GM18499 (cell line): Measurements from ENCODE around the gene ALDH7A1.
A peak's percentile ranks its signal among the peaks of the same experiment; 100 is the strongest.

Experiments
- ATAC-seq: cut with Tn5 transposase; IDR thresholded peaks from one replicate; pipeline ENCODE4 v1.9.1; 2021; ENCODE audit warnings: moderate number of reproducible peaks; ENCODE audit not compliant: insufficient read depth, unreplicated experiment

ALDH7A1 gene

GRCh38 chr5:126512451-126512850 is 82.6 kb downstream of the ALDH7A1 start:
- no peak for ATAC-seq

GRCh38 chr5:126511961-126512360 is 83.1 kb downstream of the ALDH7A1 start:
- no peak for ATAC-seq

GRCh38 chr5:126509339-126509738 is 85.7 kb downstream of the ALDH7A1 start:
- no peak for ATAC-seq

GRCh38 chr5:126508962-126509279 is 86.1 kb downstream of the ALDH7A1 start:
- no peak for ATAC-seq

DNA sequence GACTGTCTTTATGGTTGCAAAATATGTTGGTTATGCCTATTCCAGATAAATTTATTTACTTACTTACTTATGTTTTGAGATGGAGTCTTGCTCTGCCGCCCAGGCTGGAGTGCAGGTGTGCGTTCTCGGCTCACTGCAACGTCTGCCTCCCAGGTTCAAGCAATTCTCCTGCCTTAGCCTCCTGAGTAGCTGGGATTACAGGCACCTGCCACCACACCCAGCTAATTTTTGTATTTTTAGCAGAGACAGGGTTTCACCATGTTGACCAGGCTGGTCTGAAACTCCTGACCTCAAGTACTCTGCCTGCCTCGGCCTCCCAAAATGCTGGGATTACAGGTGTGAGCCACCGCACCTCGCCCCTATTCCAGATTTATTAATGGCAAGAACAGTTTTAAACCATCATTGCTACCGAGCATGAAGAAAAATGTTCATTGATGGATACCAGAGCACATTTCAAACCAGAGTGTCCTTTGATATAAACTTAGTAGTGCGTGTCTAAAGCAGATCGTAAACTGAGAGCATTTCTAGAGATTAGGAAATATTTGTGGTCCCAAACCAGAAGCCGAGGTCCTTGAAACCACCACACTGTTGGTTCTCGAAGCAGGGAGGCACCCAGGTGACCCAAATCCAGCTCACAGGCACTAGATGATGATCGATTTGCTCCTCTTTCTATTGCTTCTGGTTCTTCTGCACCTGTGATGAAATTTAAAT is 86.6 kb downstream of the ALDH7A1 start:
- no peak for ATAC-seq

GRCh38 chr5:126506079-126506478 is 88.9 kb downstream of the ALDH7A1 start:
- no peak for ATAC-seq

DNA sequence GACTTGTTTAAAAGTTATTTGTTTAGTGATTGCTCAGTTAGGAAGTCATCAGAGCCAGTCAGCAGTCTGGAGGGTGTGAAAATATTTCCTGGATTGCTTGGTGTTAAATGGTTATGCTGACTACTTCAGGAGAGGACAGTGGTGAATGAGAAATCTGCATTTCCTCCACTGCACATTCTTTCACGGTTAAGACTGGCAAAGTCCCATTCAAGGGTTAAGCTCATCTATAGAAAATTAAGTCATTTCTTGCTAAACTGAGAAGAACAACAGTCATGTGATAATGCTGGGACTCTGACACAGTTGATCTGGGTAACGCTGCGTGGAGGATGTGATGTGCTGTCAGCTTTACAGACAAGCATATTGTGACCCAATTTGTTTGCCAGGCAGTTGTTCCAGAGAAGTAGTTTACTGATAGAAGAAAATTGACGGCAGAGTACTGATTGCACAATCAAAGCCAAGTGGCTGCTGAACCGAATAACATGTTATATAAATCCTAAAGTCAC is 91.4 kb downstream of the ALDH7A1 start:
- ATAC-seq: no peak

GRCh38 chr5:126501448-126501847 is 93.6 kb downstream of the ALDH7A1 start:
- no peak for ATAC-seq

- peak; percentile 42 for ATAC-seq
These were observed 95.1 kb downstream of the ALDH7A1 start for GRCh38 chr5:126499853-126500342.

GRCh38 chr5:126499278-126499677 is 95.7 kb downstream of the ALDH7A1 start:
- ATAC-seq: no peak

- no peak for ATAC-seq
These were observed 97.5 kb downstream of the ALDH7A1 start for GRCh38 chr5:126497506-126497905.

DNA sequence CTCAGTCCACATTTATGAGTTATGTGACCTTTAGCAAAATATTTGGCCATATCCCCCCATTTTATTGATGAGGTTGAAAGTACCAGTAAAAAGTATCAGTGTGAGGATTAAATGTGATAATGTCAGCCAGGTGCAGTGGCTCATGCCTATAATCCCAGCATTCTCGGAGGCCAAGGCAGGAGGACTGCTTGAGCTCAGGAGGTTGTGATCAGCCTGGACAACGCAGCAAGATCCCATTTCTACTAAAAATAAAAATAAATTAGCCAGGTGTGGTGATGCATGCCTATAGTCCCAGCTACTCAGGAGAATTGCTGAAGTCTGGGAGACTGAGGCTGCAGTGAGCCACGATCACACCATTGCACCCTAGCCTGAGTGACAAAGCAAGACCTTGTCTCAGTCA is 100.6 kb downstream of the ALDH7A1 start:
- no peak for ATAC-seq

- no peak for ATAC-seq
These were observed 102.1 kb downstream of the ALDH7A1 start for GRCh38 chr5:126492939-126493338.

GRCh38 chr5:126490167-126490940 is 104.7 kb downstream of the ALDH7A1 start:
- ATAC-seq: no peak

DNA sequence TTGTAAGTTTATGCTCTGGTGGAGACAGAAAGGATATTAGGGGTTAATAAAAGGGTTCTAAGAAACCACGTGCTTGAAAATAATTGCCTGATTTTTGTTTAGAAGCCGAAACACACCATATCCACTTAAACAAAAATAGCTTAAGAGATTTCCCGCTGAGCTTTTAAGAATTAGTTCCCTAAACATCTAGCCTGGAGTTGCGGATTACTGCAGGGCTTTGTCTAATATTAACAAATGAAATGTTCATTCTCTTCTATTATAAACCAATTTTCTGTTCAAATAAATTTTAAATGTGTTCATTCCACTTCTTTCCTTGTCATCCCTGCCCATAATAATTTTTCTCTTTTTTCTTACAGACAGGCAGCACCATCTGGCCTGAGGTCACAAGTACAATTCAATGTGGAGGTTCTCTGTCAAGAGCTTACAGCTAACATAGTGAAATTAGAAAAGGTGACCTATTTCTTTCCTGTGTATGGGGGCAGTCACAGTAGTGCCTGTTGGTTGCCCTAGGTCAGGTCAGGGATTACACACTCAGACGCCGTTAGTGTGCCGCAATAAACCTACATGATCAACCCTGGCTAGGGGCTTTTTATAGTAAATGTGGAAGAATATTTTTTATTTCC is 106.5 kb downstream of the ALDH7A1 start:
- ATAC-seq: no peak

GRCh38 chr5:126487596-126487995 is 107.4 kb downstream of the ALDH7A1 start:
- no peak for ATAC-seq

DNA sequence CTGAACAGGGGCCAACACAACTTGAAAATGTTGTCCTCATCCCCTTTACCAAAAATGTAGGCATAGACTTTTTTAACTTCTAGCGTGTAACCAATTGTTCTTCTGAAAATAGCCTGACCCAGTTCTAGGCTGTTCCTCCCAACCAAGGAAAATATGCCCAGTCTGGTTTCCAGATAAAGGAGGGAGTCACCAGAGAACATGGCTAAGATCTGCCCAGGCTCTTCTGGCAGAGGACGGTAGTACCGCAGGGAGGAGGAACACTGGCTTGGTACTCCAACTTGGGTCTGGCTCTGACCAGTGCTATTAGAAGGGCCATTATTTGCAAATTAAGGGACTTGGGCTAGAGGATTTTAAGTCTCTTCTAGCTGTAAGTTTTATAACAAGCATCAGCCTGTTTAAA is 108.7 kb downstream of the ALDH7A1 start:
- ATAC-seq: no peak

DNA sequence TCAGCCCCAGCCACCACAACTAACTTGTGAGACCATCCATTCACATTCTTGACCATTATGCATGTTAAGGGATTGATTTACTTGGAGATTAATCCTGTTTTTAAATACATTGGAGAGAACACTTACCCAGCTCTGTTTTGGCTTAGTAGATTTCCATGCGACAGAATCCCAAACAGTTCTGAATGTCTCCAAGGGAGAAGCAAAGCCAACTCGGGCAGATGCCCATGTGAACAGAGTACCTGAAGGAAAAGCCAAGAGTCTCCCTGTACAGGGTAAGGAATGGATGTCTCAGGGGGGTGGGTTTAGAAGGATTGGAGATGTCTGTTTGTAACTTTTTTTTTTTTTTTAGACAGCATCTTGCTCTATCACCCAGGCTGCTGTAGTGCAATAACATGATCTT is 110.8 kb downstream of the ALDH7A1 start:
- no peak for ATAC-seq

GRCh38 chr5:126483156-126483555 is 111.9 kb downstream of the ALDH7A1 start:
- no peak for ATAC-seq

- ATAC-seq: no peak
These were observed 112.4 kb downstream of the ALDH7A1 start for GRCh38 chr5:126482591-126482990.

DNA sequence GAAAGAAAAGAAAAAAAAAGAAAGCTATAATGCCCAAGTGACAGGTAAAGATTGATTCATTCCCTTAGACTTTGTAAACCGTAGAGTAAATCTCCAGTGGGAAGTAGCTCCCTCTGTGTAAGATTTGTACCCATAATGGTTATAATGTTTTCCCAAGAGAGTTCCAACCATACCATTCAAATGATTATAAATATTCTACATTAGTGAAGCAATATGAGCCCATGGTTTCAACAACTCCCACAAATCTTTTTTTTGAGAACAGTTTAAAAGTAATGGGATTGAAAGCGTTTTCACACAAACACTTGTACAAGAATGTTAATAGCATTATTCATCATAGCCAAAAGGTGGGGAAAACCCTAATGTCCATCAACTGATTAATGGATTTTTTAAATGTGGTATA is 113.8 kb downstream of the ALDH7A1 start:
- ATAC-seq: no peak
